ENCODE data around the gene RBM4.
"Not testable (repeated sequence)": the region's sequence is repeated elsewhere in the genome, so short reads cannot be mapped to it uniquely, and the experiment has no call there.

Gene RBM4

GRCh38 chr11:66638177-66639065 is at the start of gene RBM4:
RBM4 (plus strand) TSS chr11:66638703; CDS start chr11:66639712, 1,009 bp downstream.
- peak; percentile 95 for FAIRE-seq

DNA sequence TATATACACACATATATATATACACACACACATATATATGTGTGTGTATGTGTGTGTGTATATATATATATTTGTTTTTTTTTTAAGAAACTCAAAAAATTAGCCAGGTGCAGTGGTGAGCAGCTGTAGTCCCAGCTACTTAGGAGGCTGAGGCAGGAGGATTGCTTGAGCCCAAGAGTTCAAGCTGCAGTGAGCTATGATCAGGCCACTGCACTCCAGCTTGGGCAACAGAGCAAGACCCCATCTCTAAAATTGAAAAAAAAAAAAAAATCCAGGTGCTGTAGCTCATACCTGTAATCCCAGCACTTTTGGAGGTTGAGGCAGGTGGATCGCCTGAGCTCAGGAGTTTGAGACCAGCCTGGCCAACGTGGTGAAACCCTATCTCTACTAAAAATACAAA is 49.2 kb upstream of the RBM4 start:
- not testable (repeated sequence) for FAIRE-seq

DNA sequence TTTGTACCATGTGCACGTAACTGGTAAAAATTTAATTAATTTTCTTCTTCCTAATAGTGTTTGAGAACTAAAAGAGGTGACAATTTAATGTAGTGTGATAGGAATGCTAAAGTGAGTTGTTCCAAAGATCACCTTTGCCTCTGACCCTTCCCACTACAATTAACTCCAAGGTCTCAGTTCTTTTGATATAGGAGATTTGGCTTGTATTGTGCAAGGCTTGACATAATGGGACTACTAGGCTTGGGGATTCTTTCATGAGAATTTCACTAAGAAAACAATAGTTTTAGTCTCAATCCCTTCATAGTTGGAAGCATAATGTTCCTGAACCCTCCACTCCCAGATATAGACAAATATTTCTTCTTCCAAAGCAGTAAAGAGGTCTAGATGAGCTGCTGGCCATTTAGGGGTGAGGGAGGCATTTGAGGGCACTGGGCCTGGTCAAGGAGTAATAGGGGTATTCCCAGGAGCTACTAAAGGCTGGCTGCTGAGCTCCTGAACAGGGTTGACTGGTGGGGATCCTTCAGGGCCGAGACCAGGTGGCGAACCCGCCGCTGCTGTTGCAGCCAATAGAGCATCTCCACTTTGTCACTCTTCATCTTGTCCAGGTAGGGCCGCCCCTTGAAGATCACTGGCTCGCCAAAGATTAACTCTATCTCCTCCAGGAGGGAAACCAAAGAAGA is 48.4 kb upstream of the RBM4 start:
- FAIRE-seq = no peak

DNA sequence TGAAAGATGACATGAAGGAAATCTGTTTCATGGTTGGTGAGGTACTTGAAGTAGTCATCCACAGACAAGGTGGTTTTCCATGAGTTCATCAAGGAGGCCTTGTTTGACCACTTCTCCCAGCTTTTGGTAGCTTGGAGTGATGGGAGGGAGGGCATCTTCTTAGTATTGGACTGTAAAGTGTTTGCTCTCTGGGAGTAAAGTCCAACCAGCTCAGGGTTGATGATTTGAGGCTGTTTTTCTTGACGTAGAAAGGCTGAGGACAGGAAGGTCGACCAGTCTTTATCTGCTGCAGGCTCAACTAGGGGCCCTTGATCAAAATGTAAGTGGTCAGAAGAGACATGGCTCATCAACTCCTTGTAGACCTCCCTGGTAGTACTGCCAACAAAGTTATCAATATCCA is 47.3 kb upstream of the RBM4 start:
- FAIRE-seq = no peak

- FAIRE-seq = no peak
Observed at GRCh38 chr11:66592457-66593302, 45.8 kb upstream of the RBM4 start, which contains the start of the genes CCDC87 and CCS. CCDC87 (minus strand) TSS chr11:66593063; CDS start chr11:66593015, 48 bp downstream. CCS (plus strand) TSS chr11:66593185; CDS start chr11:66593262, 77 bp downstream.

GRCh38 chr11:66593303-66593635 is 45.2 kb upstream of the RBM4 start:
- no peak for FAIRE-seq

GRCh38 chr11:66593650-66594049 is 44.9 kb upstream of the RBM4 start:
- FAIRE-seq = no peak

DNA sequence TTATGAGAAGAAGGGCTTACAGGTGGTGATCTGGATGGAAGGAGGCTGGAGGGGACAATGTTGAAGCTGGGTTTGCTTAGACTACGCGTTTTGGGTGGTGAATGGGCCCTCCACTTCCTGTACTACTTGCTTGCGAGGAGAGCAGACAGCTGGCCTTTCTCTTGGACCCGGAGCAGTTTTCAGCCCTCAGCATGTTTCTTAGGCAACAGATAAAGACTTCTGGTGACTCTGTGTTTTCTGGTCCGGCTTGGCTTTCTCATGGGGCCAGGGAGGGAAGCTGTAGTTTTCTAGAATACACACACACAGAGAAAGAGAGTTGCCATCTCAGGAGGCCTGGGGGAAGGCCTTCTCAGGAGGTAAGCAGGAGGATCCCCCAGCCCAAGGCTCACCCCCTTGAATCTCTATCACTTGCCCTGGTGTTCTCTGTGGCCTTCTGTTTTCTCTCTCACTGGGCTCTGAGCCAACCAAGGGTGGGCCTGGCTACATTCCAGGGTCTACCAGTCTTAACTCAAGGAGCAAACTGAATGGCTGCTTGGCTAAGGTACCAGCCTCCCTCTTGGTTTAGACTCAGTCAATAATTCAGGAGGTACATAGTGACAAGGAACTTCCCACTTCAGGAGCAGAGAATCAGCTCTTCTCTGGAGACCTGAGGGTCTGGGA is 43.1 kb upstream of the RBM4 start:
- no peak for FAIRE-seq

- no peak for FAIRE-seq
Observed at GRCh38 chr11:66598993-66599392, 39.5 kb upstream of the RBM4 start.

DNA sequence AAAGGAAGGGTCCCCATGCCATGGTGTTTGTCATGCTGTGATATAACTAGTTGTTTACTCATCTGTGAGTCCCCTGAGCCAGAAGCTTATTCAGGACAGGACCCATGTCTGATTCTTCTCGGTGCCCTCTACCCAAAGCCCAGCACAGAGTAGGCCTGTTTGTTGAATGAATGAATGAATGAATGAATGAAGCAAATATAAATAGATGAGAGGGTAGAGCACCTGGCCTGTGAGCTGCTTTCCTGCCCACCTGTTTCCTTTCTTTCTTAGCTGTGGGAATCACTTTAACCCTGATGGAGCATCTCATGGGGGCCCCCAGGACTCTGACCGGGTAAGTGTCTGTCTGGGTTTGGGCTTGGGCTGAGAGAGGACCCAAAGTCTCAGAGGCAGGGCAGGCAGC is 38.3 kb upstream of the RBM4 start:
- no peak for FAIRE-seq

DNA sequence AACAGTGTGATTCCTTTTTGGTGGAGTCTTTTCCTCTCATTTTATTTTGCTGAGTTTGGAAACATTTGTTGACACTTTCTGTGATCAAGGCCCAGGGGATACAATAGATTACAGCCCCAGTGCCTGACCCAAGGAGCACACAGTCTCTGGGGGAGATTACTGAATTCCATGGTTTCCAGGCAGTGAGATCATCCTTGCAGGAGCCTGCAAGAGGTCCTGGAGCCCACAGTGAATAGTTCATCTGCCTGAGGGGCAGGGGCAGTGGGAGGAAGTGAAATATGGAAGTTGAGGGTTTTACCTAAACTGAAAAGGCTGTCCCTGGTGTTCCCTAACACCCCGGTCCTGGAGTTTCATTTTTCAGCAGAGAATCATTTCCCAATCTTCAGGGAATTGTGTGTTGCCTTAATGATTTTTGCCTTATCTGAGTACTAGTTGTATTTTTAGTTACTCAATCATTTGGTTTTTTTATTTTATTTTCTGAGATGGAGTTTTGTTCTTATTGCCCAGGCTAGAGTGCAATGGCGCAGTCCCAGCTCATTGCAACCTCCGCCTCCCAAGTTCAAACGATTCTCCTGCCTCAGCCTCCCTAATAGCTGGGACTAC is 37.8 kb upstream of the RBM4 start:
- no peak for FAIRE-seq

DNA sequence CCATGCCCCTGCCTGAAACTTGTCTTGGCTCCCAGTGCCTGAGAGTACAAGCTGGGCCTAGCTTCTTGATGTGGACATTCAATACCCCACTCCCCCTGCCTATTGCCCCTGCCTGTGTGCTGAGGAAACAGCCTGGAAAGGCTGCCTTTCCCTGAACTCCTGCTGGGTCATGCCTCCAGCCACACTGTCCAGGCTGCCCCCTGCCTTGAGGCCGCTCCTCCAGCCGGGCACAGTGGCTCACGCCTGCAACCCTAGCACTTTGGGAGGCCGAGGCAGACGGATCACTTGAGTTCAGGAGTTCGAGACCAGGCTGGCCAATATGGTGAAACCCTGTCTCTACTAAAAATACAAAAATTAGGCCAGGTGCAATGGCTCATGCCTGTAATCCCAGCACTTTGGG is 35.4 kb upstream of the RBM4 start:
- FAIRE-seq = no peak

DNA sequence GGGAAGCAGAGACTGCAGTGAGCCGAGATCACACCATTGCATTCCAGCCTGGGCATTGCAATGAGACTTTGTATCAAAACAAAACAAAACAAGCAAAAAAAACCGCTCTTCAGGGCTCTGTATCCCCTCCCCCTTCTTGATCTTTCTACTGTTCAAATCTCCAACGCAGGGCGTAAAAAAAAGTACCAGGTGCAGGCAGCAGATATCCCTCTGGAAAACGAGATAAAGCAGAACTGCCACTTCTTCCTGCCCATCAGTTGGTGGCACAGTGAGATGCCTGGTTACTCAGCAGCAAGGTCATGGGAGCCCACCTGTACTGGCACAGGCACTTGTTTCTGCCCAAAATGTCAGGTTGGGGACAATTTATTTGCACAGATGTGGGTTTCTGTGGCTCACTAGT is 34.3 kb upstream of the RBM4 start:
- FAIRE-seq = no peak

DNA sequence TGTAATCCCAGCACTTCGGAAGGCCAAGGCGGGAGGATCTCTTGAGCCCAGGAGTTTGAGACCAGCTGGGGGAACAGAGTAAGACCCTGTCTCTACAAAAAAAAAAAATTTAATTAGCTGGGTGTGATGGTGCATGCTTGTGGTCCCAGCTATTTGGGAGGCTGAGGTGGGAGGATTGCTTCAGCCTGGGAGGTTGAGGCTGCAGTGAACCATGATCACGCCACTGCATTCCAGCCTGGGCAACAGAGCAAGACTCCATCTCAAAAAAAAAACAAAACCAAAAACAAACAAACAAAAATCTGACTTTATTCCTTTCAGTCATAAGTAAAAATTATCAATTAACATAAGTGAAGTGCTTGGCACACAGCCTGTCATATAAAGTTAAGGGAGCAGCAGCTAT is 31.9 kb upstream of the RBM4 start:
- not testable (repeated sequence) for FAIRE-seq

- no peak for FAIRE-seq
Observed at GRCh38 chr11:66607126-66607834, 31.2 kb upstream of the RBM4 start.

- FAIRE-seq = no peak
Observed at GRCh38 chr11:66609721-66610617, 28.5 kb upstream of the RBM4 start.

GRCh38 chr11:66612458-66612857 is 26.0 kb upstream of the RBM4 start:
- no peak for FAIRE-seq

- FAIRE-seq = no peak
Observed at GRCh38 chr11:66614073-66614472, 24.4 kb upstream of the RBM4 start.

- FAIRE-seq = peak; percentile 87
Observed at GRCh38 chr11:66616379-66617154, 21.9 kb upstream of the RBM4 start, which contains the start of gene RBM14. RBM14 (plus strand) TSS chr11:66616630; CDS start chr11:66616721, 91 bp downstream.

Measured in TTC549 (cell line).